T47D (cell line): Measurements from ENCODE around the gene POLR1A.
"Not testable (repeated sequence)": the region's sequence is repeated elsewhere in the genome, so short reads cannot be mapped to it uniquely, and the experiment has no call there.

ENCODE experiments used
- DNase-seq, 2 experiments: peaks; one replicate each; pipeline versions ENCODE4 v3.0.0 to v3.0.0-alpha.2; 2011 to 2012; ENCODE audit warnings: low read depth in 1 of 2, low spot score in 1 of 2
- JUND ChIP-seq: IDR thresholded peaks from 2 replicates; pipeline ENCODE4 v1.6.1; 2012; ENCODE audit warnings: low read depth
- in situ Hi-C: cut with HindIII; loops from 2 replicates; pipeline ENCODE4 v1.10.0; 2016; ENCODE audit warnings: low sequenced_read_pairs, low pct_unique_long_range_greater_than_20kb

The POLR1A gene

GRCh38 chr2:85999061-85999831, 106.4 kb downstream of the POLR1A start:
- no peak for DNase-seq
- in situ Hi-C loops, result no loop called here
- no peak for TF ChIP-seq JUND

DNA sequence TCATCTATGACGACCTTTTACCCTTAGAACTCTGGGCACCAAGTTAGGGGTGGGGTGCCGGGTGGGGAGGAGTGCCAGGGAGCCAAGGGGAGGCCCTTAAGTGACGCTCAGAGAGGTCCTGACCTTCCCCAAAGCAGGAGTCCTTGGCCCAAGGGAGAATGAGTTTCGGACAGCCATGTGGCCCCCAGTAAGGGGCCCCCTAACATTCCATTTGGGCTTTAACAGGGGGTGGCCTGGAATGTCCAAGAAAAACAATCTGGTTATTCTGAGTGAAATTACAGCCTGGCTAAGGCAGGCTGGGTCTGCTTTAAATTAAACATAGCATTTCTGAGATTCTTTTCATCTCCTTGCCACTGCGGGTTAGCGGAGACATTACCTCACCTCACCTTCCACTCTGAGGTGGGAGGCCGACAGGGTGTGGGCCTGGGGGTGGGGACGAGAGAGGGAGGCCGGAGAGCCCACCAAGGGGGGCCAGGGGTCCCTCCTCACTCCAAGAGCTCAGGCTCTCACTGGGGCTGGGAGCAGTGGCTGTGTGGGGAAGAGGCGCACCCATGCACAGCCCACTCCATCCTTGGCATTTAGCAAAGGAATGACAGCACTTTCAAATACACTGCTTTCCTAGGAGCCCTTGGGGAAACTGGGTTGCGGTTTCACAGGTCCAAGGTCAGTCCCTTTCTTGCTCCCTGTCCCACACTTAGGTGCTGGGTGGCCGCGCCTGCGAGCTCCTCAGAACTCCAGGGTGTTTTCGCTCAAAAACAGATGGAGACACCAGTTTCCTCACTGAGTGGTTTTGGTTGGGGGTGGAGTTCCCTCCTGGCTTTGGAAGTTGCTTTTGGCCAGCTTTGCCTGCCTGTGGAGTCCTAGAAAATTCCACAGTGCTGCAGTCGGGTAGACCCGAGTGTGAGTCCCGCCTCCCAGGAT, 107.4 kb downstream of the POLR1A start:
- in situ Hi-C loops, result no loop called here
- no peak for DNase-seq
- TF ChIP-seq JUND, result no peak

DNA sequence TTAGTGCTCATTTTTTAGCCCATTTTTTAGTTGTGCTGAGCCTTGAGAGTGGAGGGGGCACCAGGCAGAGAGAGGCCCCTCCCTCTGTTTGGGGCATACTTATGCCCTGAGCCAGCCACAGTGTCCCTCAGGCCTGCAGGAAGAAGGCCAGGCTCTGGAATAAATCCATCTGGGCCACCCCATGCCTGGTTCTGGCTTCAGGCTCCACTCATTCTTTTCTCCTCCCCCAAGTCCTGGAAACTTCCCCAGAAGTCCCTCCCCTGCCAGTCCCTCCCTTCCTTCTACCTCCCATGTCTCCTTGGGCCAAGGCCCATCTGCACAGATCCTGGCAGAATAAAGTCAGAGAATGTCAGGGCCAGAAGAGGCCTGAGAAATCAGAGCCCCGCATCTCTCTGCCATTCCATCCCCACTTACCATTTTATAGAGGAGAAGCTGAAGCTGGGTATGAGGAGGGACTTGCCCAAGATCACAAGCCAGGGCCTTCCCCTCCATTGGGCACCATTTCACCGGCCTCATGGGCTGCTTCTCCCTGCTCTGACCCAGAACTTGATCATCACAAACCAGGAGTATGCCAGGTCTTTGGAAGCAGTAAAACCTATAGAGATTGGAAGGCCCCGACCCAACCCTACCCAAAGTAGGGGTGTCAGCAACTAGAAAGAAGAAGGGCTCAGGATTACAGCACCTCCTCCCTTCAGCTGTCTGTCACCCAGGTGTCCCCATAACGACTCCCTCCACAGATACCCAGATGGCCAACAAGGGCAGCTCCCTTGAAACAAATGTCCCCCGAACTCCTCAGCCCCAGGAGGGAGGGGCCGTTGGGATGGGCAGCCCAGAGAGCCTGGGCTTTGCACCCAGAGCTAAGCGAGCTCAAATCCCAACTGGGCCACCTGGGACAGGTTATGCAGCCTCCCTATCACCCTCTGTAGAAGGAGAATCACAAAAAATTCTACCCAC, 108.4 kb downstream of the POLR1A start:
- in situ Hi-C loops, result no loop called here
- TF ChIP-seq JUND, result no peak
- no peak for DNase-seq

DNA sequence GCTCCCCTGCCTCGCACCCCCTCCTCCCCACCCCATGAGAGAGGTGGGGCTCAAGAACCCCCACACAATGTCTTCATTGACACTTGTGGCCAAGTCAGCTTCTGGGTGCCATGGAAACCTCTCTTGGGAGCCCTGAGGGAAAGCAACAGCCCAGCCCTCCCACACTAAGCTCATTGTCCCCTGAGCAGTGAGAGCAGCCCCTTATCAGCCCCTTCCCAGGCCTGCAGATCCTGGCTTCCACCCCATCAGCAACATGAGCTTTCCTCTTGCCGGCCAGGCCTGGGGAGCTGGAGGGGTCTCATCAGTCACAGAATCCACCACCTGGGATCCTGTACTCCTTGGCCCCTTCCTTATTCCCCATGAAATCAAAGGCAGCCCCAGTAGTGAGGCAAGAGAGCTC, 109.1 kb downstream of the POLR1A start:
- no peak for TF ChIP-seq JUND
- in situ Hi-C loops, result no loop called here
- DNase-seq, result no peak

DNA sequence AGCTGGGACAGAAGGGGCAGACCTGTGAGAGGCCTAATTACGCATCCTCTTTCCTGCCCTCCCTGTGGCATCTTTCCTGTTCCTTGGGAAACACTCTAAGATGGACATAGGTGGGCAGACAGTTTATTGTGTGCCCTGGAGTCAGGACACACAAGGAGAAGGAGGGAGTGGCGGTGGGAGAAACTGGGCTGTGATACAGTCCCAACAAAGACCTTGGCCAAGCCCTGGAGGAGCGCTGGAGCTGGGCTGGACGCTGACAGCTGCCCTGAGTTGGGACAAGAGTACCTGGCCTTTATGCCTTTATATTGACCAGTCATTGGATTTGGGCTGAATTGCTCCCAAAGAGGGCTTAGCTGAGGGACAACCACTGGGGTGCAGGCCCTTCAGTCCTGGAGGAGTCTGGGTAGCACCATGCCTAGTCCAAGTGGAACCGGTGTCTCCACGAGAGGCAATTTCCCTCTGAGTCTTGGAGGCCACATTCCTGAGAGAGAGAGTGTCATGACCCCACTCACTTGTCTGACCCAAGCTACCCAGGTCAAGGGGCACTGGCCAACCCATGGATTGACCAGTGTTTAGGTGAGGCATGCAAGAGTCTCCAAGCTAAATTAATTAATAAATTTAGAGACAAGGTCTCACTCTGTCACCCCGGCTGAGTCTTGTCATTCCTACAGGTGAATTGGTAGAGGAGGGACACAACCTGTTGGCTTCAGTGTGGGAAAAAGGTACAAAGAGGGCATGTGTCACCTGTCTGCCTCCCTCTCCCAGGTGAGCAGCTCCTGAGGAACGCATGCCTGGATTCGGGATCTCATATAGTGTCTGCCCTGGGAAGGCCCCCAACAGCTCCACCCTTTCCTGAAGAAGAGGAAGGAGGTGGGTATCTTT, 109.8 kb downstream of the POLR1A start:
- DNase-seq, result no peak
- in situ Hi-C loops, result no loop called here
- no peak for TF ChIP-seq JUND

DNA sequence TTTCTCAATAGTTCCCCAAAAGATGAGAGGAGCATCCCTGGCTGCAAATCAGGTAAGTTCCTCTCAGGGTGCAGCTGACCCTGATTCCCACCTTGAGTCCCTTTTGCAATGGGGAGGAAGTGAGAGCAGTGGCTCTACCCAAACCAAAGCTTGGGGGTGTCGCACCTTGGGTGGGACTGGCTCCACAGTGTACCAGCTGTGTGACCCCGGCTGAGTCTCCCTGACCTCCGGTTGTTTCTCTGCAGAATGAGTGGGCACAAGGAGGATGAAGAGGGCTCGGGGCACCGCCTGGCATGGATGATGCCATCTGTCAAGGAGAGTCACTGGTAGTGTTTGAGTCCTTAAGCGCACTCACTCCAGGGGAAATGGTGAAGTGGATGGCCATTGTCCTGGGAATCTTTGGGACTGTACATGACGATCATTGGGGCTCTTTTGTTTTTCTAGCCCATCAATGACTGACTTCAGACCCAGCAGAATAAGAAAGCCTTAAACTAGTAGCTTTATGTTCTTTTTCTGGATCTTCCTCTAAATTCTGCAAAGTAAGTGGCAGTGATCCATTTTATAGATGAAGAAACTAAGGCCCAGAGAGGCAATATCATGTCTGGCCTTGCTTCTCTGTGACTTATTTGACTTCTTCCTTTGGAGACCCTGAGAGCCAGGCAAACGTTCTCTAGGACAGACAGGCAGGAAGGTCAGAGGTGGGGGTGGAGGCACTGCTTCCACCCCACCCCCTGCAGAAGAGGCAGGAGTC, 110.6 kb downstream of the POLR1A start:
- in situ Hi-C loops, result no loop called here
- TF ChIP-seq JUND, result no peak
- no peak for DNase-seq

DNA sequence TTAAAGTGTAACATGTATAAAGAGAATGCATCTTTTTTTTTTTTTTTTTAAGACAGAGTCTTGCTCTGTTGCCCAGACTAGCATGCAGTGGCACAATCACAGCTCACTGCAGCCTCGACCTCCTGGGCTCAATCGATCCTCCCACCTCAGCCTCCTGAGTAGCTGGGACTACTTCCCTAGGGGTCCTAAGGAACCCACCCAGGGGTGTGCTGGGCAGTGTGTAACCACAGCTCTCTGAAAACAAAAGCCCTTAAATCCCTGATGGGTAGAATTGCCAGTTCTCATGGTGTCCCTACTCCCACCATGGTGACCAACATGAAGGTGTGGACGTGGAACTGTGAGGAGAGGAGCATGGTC, 111.3 kb downstream of the POLR1A start:
- no peak for TF ChIP-seq JUND
- in situ Hi-C loops, result no loop called here
- DNase-seq, result no peak

DNA sequence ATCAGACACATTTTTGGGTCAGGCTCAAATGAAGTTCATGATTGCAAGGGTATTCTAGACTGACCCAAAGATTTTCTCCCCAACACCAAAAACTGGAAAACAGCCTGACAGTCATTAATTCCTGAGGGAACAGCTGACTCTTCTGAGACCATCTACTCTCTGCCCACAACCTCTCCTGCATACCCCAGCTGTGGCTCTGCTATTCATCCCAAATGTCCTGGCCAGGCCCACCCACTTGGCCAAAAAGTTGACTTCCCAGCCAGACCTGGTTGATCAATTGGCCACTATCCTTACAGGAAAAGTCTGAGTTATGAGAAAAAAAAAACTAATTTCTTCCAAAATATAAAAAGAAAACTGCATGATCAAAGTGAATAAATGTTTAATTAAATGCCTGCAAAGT, 113.1 kb downstream of the POLR1A start:
- DNase-seq, result no peak
- TF ChIP-seq JUND, result no peak
- in situ Hi-C loops, result no loop called here

- in situ Hi-C loops, result not testable (repeated sequence)
Measured at GRCh38 chr2:85992053-85992452, 113.6 kb downstream of the POLR1A start.

DNA sequence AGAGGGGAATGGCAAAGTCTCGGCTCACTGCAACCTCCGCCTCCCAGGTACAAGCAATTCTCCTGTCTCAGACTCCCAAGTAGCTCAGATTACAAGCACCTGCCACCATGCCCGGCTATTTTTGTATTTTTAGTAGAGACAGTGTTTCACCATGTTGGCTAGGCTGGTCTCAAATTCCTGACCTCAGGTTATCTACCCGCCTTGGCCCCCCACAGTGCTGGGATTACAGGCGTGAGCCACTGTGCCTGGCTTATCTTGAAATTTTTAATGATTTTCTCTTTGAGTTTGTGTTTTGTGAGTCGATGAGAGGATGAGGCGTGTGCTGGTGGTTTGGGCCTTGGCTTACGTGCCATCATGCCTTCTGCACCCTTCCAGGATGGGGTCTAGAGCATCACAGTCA, 115.6 kb downstream of the POLR1A start:
- no peak for TF ChIP-seq JUND
- in situ Hi-C loops, result no loop called here
- no peak for DNase-seq

More at GRCh38 chr2:85992053-85992452, 113.6 kb downstream of the POLR1A start:
- DNase-seq, result not testable (repeated sequence)

DNA sequence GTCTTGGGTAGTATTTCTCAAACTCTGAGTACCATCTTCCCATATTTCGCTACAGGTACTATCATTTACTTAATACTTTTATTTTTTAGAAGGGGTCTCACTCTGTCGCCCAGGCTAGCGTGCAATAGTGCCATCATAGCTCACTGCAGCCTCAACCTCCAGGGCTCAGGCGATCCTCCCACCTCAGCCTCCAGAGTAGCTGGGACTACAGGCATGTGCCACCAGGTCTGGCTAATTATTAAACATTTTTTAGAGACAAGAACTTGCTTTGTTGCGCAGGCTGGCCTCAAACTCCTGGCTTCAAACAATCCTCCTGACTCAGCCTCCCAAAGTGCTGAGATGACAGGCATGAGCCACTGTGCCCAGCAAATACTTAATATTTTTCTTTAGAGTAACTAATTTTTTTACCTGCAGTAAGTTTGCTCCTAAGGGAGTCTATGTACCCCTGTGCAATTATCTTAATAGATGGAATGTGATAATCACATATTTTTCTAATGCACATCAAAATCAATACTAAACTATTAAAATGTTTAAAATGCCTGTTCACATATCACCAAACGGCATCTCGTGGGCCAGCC, 116.3 kb downstream of the POLR1A start:
- TF ChIP-seq JUND, result no peak
- DNase-seq, result no peak

More for the DNA sequence above, 116.3 kb downstream of the POLR1A start:
- in situ Hi-C loops, result no loop called here
